T-helper 9 cell (primary cell): ENCODE measurements around the gene SCRN3.
A peak's percentile ranks its signal among the peaks of the same experiment; 100 is the strongest.
"Not testable (repeated sequence)": the region's sequence is repeated elsewhere in the genome, so short reads cannot be mapped to it uniquely, and the experiment has no call there.

Source experiments
- DNase-seq: peaks from one replicate; pipeline ENCODE4 v3.0.0-alpha.2; 2020
- total RNA-seq, 2 donors: gene quantifications; one replicate each; lab custom pipeline; 2026; lab: John Stamatoyannopoulos, UW

The SCRN3 gene, protein sequence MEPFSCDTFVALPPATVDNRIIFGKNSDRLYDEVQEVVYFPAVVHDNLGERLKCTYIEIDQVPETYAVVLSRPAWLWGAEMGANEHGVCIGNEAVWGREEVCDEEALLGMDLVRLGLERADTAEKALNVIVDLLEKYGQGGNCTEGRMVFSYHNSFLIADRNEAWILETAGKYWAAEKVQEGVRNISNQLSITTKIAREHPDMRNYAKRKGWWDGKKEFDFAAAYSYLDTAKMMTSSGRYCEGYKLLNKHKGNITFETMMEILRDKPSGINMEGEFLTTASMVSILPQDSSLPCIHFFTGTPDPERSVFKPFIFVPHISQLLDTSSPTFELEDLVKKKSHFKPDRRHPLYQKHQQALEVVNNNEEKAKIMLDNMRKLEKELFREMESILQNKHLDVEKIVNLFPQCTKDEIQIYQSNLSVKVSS
- total RNA-seq: 5.3 to 9.0 reads per million in 2 donors

DNA sequence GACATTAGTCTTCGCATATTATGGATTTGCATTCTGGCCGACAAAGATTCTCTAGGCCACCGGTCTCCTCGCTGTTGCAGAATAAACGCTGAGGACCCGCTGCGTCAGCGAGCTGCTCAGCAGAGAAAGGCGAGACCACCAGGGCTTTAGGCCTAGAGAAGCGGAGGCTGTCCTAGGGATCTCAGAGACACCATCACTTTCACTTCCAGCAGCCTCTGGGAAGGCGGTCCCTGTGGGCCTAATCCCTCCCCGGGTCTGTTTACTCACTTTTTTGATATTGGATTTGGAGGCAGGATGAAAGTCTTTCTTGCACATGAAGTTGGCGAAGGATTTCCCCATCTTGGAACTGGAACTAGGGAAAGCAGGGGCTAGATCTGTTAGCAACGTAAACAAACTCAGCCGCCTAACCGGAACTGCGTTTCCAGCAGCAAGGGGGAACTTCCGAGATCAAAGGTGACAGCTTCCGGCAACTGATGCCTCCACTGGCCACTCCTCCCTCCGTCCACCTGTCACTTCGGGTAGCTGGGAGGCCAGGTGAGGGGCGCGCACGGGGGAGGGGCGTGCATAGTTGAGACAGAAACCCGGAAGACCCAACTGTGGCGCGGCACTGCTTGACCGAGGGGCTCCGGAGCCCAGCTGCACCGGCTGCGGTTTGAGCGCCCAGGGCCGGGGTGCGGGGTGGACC, at the start of gene SCRN3:
Gene SCRN3, plus strand, starts transcription at position 447 of the 685 bp plus-strand sequence. CDS start 2,554 bp downstream, outside the sequence.
- peak; percentile 65 for DNase-seq

DNA sequence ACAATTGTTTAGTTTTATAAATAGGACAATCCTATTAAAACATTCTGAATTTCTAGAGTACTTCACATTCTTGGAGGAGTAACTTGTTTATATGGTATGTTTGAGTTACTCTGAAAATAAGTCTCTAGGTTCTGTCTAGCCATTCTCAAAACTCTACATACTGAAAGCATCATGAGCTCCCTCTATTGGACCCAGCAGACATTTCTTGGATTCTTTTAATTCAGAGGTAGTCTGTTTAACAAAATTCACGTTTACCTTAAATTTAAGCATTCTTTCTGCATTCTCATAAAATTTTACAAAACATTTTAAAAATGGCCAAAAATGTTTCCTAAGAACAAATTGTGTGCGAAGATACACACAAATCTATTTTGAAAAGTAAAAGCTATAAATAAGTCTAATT, 45.5 kb upstream of the SCRN3 start:
- no peak for DNase-seq

DNA sequence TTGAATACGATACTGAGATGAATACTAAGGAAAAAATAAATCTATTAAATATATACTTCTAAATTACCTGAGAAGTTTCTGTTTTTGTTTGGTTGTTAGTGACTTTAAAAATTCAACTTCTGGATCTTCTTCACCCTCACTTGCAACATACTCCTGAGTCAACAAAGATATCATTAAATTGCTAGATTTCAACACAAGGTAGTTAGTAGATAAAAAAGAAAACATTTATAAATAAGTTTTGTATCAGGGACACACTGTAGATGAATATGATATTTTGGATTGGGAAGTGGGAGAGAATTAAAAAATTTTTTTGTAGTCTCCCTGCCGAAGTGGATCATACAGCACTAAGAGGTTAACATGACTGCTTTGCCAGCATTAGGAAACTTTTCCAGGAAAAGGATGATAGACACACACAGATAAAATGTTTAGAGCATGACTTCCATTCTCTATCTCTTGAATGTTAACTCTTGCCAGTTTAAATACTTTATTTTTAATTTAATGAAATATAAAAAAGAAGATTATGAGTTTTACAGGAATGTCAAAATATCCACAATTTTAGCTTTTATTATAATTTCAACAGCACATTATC, 44.8 kb upstream of the SCRN3 start:
- DNase-seq: no peak

DNA sequence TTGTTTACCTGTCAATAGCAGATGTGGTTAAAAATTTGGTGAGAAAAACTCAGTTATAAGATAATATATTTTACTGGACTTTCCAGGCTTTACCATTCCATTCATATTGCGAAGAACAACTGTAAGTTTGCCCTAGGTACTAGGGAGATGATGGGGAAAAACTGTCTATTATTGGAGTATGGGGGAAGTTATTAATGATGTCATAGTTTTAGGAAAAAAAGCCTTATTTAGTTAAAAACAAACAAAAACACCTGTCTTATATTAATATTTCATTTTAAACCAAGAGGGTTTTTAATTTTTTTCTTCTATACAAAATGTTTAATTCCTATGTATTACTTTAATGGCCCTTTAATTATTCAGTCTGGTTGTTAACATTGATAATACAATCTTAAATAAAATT, 42.5 kb upstream of the SCRN3 start:
- no peak for DNase-seq

DNA sequence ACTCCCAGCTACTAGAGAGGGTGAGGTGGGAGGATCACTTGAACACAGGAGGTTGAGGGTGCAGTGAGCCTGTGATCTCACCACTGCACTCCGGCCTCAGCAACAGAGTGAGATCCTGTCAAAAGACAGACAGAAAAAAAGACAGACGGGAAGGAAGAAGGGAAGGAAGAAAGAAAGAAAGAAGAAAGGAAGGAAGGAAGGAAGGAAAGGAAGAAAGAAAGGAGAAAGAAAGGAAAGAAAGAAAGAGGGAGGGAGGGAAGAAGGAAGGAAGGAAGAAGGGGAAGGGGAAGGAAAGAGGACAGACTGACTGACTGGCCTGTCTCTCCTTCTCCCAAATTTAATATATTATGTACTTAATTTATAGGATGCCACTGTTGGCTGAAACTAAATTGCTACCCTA, 39.2 kb upstream of the SCRN3 start:
- DNase-seq: no peak

DNA sequence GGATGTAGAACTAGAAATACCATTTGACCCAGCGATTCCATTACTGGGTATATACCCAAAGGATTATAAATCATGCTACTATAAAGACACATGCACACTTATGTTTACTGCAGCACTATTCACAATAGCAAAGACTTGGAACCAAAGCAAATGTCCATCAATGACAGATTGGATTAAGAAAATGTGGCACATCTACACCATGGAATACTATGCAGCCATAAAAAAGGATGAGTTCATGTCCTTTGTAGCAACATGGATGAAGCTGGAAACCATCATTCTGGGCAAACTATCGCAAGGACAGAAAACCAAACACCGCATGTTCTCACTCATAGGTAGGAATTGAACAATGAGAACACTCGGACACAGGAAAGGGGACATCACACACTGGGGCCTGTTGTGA, 35.9 kb upstream of the SCRN3 start:
- not testable (repeated sequence) for DNase-seq

DNA sequence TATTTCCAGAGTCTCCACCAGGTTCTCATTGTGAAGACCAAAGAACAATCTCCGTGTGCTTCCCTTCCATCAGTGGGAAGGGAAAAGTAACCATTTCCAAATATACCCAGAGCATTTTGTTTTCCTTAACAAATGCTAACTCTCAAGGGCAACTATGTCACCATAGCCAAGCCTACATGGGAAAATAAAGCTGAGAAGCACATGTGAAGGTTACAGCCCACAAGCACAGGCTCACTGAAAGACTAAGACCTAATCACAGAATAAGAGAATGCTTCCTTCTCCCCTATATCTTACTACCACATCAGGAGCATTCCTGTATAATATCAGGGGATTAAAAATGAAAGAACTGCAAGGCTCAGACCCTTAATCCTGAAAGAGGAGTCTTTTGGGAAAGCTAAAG, 32.6 kb upstream of the SCRN3 start:
- DNase-seq: no peak

DNA sequence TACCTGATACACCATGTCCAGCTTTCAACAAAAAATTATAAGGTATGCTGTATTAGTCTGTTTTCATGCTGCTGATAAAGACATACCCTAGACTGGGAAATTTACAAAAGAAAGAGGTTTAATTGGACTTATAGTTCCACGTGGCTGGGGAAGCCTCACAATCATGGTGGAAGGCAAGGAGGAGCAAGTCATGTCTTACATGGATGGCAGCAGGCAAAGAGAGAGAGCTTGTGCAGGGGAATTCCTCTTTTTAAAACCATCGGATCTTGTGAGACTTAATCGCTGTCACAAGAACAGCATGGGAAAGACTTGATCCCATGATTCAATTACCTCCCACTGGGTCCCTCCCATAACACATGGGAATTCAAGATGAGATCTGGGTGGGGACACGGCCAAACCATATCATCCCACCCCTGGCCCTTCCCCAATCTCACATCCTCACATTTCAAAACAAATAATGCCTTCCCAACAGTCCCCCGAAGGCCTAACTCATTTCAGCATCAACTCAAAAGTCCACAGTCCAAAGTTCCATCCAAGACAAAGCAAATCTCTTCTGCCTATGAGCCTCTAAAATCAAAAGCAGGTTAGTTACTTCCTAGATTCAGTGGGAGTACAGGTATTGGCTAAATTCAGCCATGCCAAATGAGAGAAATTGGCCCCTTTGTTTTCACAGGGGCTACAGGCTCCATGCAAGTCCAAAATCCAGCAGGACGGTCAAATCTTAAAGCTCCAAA, 31.9 kb upstream of the SCRN3 start:
- not testable (repeated sequence) for DNase-seq

DNA sequence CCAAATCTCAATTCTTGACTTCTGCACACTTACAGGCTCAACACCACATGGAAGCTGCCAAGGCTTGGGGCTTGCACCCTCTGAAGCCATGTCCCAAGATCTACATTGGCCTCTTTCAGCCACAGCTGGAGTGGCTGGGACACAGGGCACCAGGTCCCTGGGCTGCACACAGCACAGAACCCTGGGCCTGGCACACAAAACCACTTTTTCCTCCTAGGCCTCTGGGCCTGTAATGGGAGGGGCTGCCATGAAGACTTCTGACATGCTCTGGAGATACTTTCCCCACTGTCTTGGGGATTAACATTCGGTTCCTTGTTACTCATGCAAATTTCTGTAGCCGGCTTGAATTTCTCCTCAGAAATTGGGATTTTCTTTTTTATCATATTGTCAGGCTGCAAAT, 30.9 kb upstream of the SCRN3 start:
- DNase-seq: no peak

DNA sequence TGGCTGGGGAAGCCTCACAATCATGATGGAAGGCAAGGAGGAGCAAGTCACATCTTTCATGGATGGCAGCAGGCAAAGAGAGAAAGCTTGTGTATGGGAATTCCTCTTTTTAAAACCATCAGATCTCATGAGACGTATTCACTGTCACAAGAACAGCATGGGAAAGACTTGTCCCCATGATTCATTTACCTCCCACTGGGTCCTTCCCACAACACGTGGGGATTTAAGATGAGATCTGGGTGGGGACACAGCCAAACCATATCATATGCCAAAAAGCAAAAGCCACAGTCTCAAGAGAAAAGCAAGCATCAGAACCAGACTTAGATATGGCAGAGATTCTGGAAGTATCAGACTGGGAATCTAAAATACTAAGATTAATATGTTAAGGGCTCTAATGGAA, 30.0 kb upstream of the SCRN3 start:
- no peak for DNase-seq

DNA sequence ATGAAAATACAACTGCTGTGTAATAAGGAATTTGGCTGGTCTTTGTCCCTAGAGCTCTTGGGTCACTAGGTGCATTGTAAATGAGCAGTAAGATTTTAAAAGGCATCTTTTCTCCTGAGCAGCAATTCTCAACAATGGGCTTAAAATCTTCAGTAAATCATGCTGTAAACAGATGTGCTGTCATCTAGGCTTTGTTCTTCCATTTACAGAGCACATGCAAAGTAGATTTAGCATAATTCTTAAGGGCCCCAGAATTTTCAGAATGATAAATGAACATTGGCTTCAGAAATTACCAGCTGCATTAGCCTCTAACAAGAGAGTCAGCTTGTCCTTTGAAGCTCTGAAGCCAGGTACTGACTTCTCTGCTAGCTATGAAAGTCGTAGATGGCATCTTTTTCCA, 26.8 kb upstream of the SCRN3 start:
- no peak for DNase-seq

DNA sequence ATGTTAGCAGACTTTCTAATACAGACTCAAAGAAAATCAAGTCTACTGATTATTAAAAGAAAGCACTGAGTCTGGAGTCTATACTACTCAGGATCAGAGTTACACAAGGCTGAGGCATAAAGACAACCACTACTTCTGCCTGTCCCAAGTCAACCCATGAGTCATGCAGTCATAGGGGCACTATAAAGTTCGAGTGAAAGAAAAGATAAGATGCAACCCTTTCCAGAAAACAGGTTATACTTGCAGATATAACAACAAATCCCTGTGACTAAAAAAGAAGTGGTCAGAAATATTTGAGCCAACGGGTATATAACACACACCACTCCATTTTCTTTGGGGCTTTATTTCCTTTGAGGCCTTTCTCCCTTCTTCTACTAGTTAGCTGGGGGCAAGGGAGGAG, 18.6 kb upstream of the SCRN3 start:
- no peak for DNase-seq

DNA sequence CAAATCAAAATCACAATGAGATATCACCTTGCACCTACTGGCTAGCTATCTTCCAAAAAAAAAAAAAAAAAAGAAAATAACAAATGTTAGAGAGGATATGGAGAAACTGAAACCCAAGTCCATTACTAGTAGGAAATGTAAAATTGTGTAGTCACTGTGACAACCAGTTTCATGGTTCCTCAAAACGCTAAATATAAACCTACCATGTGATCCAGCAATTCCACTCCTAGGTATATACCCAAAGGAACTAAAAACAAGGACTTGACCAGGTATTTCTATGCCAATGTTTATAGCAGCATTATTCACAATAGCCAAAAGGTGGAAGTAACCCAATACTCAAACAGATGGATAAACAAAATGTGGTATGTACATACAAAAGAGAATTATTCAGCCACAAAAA, 11.7 kb upstream of the SCRN3 start:
- no peak for DNase-seq

DNA sequence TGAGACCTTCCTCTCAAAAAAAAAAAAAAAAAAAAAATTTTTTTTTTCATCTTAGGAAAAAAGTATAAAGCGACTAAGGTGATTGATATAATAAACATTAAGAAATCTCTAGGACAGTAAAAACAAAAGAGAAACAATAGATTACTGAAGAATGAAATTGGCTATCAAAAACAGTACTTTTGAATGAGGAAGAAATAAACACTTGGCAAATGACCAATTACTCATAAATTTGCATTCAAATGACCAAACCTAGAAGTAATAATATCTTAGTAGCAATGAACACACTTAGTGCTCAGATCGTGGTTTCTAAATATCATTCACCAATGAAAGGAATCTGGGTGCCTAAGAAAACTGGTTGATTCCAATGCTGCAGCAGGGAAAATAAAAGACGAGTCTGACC, 10.3 kb upstream of the SCRN3 start:
- DNase-seq: no peak

DNA sequence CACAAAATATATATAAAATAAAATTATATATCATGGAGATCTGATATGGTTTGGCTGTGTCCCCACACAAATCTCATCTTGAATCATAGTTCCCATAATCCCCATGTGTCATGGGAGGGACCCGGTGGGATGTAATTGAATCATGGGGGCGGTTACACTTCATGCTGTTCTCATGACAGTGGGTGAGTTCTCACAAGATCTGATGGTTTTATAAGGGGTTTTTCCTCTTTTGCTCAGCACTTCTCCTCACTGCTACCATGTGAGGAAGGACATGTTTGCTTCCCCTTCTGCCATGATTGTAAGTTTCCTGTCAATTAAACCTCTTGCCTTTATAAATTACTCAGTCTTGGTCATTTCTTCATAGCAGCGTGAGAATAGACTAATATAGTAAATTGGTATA, 6.8 kb upstream of the SCRN3 start:
- not testable (repeated sequence) for DNase-seq

DNA sequence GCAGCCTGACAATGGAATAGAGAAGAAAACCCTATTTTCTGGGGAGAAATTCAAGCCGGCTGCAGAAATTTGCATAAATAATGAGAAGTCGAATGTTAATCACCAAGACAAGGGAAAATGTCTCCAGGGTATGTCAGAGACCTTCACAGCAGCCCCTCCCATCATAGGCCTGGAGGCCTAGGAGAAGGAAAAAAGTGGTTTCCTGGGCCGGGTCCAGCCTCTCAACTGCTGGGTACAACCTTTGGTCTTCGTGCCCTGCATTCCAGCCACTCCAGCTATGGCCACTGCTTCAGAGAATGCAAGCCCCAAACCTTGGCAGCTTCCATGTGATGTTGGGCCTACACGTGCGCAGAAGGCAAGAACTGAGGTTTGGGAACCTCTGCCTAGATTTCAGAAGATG, 6.0 kb upstream of the SCRN3 start:
- DNase-seq: no peak

DNA sequence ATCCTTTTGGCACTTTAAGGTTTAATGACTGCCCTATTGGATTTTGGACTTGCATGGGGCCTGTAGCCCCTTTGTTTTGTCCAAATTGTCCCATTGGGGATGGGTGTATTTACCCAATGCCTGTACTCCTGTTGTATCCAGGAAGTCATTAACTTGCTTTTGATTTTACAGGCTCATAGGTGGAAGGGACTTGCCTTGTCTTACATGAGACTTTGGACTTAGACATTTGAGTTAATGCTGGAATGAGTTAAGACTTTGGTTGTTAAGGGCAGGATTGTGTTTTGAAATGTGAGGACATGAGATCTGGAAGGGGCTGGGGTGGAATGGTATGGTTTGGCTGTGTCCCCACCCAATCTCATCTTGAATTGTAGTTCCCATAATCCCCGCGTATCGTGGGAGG, 5.2 kb upstream of the SCRN3 start:
- DNase-seq: not testable (repeated sequence)

DNA sequence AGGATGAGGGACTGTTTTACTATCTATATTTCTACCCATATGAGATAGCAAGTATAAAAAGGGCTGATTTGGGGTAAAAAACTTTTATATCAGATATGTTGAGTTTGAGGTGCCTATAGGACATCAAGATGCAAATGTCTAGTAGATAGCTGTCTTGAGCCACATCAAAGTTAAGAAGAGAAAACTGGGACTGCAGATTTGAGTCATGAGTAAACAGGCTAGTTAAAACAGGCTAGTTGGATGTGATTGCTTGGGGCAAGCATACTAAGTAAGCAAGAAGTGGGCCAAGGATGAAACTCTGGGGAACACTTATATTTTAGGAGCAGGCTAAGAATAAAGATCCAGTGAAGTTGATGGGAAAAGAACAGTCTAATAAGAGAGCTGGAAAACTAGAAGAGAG, 2.8 kb upstream of the SCRN3 start:
- no peak for DNase-seq

DNA sequence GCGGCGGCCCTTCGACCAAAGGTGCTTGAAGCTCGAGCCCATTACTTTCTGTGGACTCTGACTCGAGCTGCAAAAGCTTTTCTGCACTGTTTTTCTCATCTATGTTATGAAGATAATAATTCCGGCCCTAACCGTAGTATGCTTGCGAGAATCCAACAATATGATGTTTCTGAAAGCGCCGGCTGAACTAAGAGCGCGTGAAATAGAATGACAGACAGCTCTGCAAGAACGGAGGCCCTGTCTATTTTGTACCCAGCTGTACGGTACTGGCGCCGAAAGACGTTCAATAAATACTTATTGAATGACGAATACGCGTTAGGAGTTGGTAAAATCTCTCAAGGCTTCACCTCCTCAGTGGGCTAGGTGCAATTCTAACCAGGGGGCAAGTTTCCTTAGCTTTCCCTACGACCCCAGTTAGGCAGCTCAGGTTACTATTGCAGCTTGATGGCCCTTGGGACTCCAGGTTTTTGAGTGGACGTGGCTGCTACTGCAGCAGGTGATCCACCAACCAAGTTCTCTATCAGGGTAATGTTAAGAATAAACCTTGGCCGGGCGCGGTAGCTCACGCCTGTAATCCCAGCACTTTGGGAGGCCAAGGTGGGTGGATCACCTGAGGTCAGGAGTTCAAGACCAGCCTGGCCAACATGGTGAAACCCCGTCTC, 570 bp downstream of the SCRN3 start:
- DNase-seq: no peak

DNA sequence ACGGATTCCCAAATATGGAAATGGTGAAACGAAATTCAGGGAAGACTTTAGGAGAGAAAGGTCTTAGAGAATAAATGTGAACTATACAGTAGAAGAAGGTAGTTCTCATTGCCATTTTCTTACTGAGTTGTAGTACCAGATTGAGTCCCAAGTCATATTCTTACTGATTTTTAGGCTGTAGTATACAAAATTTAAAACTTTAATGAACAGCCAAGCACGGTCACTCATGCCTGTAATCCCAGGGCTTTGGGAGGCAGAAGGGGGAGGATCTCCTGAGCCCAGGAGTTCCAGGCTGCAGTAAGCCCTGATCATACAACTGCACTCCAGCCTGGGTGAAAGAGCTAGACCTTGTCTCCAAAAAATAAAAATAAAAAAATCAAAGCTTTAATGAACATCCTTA, 2.2 kb downstream of the SCRN3 start:
- no peak for DNase-seq

DNA sequence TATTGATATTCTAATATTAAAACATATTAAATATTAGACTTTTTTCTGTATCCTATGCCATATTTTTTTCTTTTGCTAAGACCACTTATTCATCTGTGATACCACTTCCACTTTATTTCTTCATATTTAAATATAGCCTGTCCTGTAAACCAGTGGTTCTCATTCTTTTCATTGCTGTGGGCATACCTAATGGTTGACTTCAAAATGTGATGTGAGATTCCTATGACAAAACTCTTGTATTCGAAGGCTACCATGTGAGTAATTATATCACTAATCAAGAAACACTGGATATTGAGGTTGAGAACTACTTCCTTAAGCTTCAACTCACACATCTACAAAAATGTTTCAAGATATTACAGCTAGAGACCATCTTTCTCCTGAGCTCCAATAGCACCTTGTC, 3.6 kb downstream of the SCRN3 start:
- DNase-seq: no peak

DNA sequence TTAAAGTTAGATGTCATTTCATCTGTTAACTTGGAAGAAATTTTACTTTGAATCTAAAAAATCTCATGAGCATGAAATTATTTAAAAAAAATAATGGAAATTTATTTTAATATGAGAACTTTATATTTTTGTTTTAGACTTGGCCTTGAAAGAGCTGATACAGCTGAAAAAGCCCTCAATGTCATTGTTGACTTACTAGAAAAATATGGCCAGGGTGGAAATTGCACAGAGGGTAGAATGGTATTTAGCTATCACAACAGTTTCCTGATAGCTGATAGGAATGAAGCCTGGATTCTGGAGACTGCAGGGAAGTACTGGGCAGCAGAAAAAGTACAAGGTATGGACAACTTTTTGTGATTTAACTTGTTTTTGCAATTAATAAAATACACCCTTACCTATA, 5.3 kb downstream of the SCRN3 start:
- DNase-seq: no peak

DNA sequence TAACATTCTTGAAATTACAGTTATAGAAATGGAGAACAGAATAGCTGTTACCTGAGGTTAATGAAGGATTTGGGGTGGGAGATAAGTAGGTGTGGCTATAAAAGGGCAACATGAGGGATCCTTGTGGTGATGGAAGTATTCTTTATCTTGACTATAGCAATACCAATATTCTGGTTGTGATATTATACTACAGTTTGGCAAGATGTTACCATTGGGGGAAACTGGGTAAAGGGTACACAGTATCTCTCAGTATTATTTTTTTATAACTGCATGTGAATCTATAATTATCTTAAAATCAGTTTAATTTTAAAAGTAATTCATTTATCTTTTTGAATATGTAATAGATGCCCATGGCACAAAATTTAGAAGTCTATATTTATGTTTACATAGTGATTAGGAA, 8.1 kb downstream of the SCRN3 start:
- no peak for DNase-seq
